NCI-H1417 treated with DMSO at 0.1 percent for 48 hours (cell line): ENCODE measurements around the gene CEP112.

Experiments used
- DNase-seq: peaks from one replicate; lab custom pipeline; 2025; lab: John Stamatoyannopoulos, UW

The CEP112 gene

DNA sequence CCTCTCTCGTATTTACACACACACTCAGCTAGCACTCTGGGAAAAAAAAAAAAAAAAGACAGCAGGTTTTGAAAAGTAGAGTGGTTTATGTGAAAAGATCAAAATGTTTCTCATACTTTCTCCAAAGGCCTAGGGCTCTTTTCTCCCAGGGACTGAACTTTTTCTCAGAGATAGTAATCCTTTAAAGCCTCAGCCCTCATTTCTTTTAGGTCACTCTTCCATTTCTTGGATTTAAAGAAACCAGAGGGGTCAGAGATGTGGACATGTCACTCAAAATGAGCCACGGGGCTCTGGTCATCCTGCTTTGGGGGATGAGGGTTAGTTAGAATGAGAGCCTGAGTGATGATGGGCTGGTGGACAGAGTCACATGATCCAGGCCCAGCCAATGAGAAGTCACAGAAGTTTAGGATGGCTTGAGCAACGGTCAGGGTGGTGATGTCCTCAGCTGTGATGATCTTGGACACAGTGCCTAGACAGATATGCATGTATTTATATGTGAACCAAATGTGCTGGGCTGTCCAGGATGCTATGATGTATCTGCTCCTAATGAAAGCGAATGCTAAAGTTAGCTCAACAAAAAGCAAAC, 596.8 kb downstream of the CEP112 start:
- no peak for DNase-seq

DNA sequence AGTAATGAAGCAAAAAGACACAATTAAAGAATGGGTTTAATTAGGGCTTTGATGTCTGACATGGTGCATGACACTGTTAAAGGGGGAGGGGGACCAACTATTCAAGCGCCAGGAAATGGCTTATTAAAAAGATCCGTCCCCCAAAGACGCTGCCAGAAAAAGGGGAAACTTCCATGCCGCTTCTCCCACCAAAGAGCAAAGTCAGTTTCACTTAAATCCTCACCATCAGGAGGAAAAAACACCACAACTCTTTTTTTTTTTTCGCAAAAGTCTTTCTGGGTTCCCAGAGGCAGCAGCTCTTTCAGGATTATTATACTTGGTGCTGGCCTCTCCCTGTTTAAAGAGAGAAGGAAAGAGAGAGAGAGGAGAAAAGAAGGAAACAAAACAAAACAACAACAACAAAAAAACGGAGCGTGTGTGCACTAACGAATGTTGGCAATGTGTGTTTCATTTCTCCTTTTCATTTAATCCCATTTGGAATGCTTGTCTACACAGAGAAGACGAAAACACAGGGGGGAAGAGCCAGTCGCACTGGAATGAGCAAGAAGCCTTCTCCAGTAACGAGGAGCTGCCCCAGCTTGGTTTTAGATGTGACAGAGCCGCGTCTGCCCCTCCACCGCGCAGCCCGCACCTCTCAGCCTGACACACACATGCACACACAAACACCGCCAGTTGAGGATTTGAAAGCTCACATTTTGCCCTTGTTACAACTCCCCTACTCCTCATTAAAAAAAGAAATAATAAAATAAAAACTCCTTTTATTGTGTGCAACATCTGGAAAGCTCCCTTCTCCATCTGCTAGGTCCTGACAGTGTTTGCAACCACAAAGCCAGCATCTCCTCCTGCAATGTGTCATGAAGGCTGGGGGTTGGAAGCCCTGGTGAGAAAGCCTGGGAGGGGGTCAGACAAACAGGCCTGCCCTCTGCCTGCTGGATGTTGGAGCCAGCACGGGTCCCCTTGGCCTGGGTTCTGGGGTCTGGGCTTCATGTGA, 597.8 kb downstream of the CEP112 start:
- no peak for DNase-seq

DNA sequence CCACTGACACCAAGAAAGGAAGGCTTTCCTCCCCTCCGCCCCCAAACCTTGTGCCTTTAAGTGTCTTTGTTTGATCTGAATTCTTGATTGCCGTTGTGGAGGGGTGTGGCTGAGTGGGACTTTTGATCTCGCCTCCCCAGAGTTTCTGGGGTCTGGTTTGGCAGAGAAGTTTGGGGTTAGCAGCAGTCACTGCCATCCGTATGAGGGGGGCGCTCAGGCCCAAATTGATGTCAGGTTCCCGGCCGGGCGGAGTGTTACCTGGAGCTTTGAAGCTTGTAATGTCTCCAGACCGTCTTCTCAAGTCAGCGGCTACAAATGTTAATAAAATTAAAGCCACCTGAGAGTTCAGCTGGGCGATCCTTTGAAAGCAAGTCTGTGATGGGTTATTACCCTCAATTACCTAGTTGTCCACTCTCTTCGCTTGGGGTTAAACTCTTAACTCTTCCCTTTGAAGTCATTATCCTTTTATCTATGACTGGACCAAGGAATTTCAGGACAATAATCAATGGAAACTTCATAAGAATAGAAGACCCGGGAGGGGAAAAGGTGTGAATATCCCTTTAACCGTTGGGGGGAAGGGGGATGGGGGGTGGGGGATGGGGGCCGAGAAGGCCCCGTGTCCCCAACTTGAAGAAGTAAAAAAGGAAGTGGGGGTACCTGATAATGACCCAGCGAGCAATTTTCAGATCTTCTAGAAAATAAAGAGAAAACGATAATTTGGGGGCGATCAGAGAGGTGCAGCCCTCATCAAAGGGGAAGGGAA, 598.7 kb downstream of the CEP112 start:
- DNase-seq = no peak

DNA sequence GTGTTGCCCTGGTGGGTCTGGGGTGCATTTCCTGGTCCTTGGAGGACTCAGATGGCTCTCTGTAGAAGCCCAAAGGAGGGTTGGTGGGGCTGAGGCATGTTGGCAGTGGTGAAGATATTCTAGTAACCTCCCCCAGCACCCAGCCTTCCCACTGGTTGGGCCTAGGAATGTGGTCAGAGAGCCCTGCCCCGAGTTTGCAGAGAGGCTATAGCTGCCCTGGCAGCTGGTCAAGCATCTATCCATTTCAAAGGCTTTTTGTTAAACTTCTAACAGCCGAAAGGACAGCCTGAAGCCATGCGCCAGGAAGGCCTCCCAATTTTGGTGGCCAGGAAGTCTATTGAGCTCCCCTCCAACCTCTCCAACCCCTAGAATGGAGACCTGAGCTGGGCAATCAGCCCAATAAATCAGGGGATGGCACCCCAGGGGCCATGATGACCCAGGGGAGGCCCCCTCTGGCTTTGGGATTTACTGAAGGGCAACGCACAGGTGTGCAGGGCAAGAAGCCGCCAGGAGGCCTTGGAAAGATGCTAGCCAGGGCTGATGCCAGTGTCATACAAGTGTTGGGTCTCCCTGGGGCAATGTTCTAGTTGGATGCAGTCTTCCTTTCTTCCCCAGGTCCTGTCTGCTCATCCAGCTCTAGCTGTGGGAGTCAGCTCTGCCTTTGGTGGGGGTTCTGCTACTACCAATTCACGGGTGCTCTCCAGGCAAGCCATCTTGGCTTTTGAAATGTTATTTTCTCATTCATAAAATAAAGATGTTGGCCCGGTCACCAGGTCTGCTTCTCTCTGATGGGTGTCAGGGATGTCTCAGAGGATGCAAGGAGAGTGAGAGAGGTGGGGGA, 599.6 kb downstream of the CEP112 start:
- DNase-seq = no peak

DNA sequence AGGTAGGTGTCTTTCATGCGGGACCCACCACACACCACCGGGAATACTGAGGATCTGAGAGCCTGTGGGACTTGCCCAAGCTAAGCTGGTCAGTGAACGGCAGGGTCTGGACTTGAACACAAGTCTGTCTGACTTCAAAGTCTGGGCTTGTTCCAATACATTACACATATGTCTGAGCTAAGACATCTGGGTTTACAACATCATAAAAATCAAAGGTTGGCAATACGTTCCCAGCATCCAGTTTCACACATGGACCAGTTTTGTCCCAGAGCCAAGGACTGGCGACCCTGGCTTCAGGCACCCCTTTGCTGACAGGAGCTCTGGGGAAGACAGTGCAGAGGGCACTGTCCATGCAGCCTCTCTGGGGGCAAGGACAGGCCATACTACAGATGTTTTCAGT, 602.6 kb downstream of the CEP112 start:
- DNase-seq = no peak

DNA sequence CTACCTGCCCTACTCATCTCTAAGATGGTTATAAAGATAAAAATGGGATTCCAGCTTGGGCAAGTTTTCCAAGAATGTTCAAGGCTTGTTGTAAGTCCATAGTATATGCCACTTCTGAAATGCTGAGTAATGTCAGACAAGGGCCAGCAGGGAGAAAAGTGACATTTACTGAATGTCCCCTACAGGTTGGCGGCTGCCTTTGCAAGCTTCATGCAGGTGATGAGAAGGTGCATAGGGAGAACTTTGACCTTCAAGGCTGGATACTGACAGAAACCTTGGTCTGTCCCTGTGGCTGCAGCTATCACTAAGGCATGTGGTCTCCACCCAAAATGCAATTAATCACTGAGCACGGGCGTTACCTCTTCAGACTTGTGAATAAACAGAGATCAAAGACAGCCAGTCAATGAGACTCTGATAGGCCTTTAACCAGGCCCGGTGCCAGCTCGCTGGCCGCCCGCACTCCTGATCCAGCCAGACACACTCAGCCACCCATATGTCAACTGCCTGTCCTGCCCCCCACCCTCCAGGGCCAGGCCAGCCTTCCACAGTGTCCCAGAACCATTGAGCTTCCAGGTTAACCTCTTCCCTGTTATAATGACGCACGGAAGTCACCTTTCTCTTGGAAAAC, 603.6 kb downstream of the CEP112 start:
- no peak for DNase-seq

DNA sequence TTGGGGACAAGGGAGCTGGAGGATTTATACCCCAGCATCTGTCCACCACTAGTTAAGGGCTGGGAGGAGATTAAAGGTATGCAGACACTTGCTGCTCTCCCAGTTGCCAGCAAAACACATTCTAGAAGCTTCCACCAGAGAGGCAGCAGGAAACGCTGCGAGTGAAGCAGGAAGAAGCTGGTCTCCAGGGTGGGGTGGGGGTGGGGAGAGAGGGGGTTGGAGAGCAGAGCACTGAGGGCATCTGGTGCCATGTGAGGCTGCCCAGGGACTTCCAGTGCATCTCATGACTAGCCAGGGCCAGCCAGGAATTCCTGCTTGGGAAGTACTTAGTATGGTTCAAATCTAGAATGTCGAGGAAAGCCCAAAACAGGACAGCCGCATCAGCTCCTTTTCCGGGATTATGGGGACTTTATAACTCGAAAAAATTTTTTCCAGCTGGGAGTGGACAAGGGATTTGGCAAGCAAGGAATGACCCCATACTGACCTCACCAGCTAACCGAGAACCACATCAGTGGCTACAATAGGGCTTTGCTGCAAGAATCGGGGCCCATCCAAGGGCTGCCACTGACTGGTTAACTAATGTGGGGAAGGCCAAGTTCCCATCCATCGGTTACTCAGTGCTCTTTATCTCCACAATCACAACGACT, 604.3 kb downstream of the CEP112 start:
- DNase-seq = no peak

DNA sequence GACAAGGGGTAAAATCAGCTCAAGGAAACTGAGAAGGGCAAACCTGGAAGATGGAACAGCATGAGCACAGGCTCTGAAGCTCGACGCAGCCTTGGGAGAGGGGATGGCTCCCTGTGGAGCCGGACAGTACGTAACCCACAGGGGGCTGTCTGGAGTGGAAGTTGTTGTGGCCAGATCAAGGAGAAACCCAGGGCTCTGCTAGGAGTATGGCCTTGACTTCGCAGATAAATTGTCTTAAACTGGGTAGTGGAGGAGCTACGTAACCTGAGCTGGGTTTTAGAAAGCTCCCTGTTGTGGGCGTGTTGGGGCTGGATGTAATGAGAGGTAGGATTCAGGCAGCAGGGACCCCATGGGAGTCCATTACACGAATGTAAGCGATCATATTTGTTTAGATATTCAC, 605.0 kb downstream of the CEP112 start:
- no peak for DNase-seq
